Measurements from ENCODE around the gene HSPA4L.

DNA sequence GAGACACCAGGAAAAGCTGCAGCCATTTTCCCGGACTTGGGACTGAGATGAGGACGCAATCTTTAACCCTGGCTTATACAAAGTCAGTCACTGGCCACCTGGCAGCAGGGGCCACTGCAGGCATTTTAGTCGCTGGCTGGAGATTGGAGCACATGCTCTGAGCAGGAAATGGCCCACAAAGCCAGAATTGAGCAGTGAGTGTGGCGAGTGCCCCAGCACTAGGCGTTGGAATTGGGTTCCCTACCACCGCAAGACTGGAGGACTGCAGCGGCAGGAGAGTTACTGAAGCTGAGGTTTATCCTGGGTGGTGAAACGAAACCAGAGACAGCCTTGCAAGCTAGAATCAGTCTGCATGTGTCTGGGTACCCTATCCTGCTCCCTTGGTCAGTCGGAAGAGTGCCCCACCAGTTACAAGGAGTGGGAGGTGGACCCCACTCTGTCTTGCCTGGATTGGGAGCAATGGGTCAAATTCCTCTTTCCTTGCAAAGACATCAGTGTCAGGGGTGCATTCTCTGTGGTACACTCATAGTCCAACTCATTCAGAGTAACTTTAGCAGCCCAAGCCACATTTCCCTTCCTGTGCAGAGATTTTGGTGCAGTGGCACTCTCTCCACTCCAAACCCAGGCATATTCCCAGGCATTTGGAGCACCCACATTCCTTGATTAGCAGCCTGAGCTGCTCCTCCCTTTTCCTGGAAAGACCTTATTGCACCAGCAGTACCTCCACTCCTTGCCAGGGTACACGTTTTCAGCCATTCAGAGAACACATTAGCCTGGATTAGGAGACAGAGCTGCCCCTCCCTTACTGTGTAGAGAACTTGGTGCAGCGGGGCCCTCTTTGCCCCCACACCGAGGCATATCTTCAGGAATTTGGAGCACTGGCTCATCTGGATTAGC is 61.8 kb downstream of the HSPA4L start:
- TF ChIP-seq, protein P1, sequence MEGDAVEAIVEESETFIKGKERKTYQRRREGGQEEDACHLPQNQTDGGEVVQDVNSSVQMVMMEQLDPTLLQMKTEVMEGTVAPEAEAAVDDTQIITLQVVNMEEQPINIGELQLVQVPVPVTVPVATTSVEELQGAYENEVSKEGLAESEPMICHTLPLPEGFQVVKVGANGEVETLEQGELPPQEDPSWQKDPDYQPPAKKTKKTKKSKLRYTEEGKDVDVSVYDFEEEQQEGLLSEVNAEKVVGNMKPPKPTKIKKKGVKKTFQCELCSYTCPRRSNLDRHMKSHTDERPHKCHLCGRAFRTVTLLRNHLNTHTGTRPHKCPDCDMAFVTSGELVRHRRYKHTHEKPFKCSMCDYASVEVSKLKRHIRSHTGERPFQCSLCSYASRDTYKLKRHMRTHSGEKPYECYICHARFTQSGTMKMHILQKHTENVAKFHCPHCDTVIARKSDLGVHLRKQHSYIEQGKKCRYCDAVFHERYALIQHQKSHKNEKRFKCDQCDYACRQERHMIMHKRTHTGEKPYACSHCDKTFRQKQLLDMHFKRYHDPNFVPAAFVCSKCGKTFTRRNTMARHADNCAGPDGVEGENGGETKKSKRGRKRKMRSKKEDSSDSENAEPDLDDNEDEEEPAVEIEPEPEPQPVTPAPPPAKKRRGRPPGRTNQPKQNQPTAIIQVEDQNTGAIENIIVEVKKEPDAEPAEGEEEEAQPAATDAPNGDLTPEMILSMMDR (IDR thresholded peaks at IDR 0.05; ENCODE audit: low read depth, low read length, poor library complexity, severe bottlenecking), result no peak
- no peak for TF ChIP-seq EZH2phosphoT487 (IDR thresholded peaks at IDR 0.05; ENCODE audit: borderline replicate concordance, low read length)

Measured in DOHH2 (cell line).